Left lung (tissue), 10 donors: Measurements from ENCODE around the gene EIF2S3. TPM values are rescaled to one million over a fixed set of nuclear protein-coding genes. Genes with fewer than 3 reads are reported as not detected.
"Not testable (repeated sequence)": the region's sequence is repeated elsewhere in the genome, so short reads cannot be mapped to it uniquely, and the experiment has no call there.

ENCODE experiments used
- ATAC-seq: fragments of 200-7000 bp; cut with Tn5 transposase; one replicate; pipeline ENCODE4 v1.9.1; 2020; ENCODE audit warnings: moderate library complexity
- DNase-seq, 4 donors: peaks; one replicate each; pipeline ENCODE4 v3.0.0-alpha.2; 2013 to 2020
- H3K27ac ChIP-seq, 2 donors: fragments of 200-600 bp; sonication (generic) in 1 of 2; one replicate each; pipeline versions ENCODE4 v1.5.0 to v1.8.0; 2020 to 2021
- H3K27me3 ChIP-seq, 2 donors: fragments of 200-600 bp; sonication (generic) in 1 of 2; one replicate each; pipeline versions ENCODE4 v1.5.0 to v1.8.0; 2020 to 2021
- H3K36me3 ChIP-seq, 2 donors: fragments of 200-600 bp; sonication (generic) in 1 of 2; one replicate each; pipeline versions ENCODE4 v1.5.0 to v1.8.0; 2020 to 2021
- H3K4me1 ChIP-seq, 2 donors: fragments of 200-600 bp; one replicate each; pipeline ENCODE4 v1.8.0; 2021
- H3K4me3 ChIP-seq, 2 donors: fragments of 200-600 bp; sonication (generic) in 1 of 2; one replicate each; pipeline versions ENCODE4 v1.5.0 to v1.8.0; 2020 to 2021; ENCODE audit warnings: mild to moderate bottlenecking in 1 of 2
- H3K9me3 ChIP-seq, 2 donors: fragments of 200-600 bp; sonication (generic) in 1 of 2; one replicate each; pipeline versions ENCODE4 v1.5.0 to v1.8.0; 2020 to 2021
- intact Hi-C, 2 donors: fragments of 100-400 bp; cut with DNase I; formaldehyde crosslinking; loops; one replicate each; pipeline versions ENCODE4 v1.11.2 to v1.14.2; 2022
- polyA plus RNA-seq, 6 donors: library from polyadenylated mRNA; unstranded; fragments of 120-200 nt; gene quantifications; one replicate each; pipeline ENCODE4 v1.2.1, GENCODE V29; 2013; ENCODE audit not compliant: insufficient read length in 6 of 6
- total RNA-seq, 2 donors: library from RNA; stranded (reverse); fragmentation: NEBNext Ultra II Directional; extraction: Animal tissue kit (Norgen Biotek cat#: 25700); gene quantifications; one replicate each; pipeline ENCODE4 v1.2.1, GENCODE V29; 2021
- TF ChIP-seq, protein P1 (sequence below), 2 donors: fragments of 200-600 bp; sonication (generic) in 1 of 2; IDR thresholded peaks; one replicate each; pipeline versions ENCODE4 v1.5.0 to v1.8.0; 2021; ENCODE audit warnings: antibody characterized with exemption in 2 of 2
- donor health status: DM: no; HTN: yes; CAD: no.
- donor health status: DM: no; HTN: no; CAD: no.

Gene EIF2S3
- total and polyA plus RNA-seq, 8 donors: 140 to 259 (median 210) TPM

- DNase-seq (no peak), ATAC-seq (no peak)
- no peaks in the 10 kb centered on the region for H3K9me3 ChIP-seq
- no peak overlapping the region for H3K27ac ChIP-seq
- intact Hi-C loops: no loop called here
- H3K4me1 ChIP-seq: no peaks in the 10 kb centered on the region
- no peak overlapping the region for H3K4me3 ChIP-seq
- H3K27me3 ChIP-seq: peaks cover 0 to 11% of the 10 kb centered on the region in 2 donors
- H3K36me3 ChIP-seq: no peaks in the 10 kb centered on the region
- TF ChIP-seq, protein P1, sequence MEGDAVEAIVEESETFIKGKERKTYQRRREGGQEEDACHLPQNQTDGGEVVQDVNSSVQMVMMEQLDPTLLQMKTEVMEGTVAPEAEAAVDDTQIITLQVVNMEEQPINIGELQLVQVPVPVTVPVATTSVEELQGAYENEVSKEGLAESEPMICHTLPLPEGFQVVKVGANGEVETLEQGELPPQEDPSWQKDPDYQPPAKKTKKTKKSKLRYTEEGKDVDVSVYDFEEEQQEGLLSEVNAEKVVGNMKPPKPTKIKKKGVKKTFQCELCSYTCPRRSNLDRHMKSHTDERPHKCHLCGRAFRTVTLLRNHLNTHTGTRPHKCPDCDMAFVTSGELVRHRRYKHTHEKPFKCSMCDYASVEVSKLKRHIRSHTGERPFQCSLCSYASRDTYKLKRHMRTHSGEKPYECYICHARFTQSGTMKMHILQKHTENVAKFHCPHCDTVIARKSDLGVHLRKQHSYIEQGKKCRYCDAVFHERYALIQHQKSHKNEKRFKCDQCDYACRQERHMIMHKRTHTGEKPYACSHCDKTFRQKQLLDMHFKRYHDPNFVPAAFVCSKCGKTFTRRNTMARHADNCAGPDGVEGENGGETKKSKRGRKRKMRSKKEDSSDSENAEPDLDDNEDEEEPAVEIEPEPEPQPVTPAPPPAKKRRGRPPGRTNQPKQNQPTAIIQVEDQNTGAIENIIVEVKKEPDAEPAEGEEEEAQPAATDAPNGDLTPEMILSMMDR (IDR thresholded peaks at IDR 0.05): no peak
Measured at GRCh38 chrX:24037729-24038128, 17.0 kb upstream of the EIF2S3 start.

GRCh38 chrX:24046060-24046459, 8.7 kb upstream of the EIF2S3 start:
- H3K4me3 ChIP-seq, ATAC-seq, DNase-seq, H3K36me3 ChIP-seq, H3K4me1 ChIP-seq, H3K9me3 ChIP-seq, H3K27me3 ChIP-seq, intact Hi-C loops, H3K27ac ChIP-seq: not testable (repeated sequence)

DNA sequence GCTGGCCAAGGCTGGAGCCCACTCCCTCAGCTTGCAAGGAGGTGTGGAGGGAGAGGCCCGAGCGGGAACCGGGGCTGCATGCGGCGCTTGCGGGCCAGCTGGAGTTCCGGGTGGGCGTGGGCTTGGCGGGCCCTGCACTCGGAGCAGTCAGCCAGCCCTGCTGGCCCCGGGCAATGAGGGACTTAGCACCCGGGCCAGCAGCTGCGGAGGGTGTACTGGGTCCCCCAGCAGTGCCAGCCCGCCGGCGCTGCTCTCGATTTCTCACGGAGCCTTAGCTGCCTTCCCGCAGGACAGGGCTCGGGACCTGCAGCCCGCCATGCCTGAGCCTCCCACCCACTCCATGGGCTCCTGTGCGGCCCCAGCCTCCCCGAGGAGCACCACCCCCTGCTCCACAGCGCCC, 5.1 kb upstream of the EIF2S3 start:
- H3K9me3 ChIP-seq, H3K27ac ChIP-seq, intact Hi-C loops, DNase-seq, H3K4me3 ChIP-seq, ATAC-seq, H3K27me3 ChIP-seq, H3K4me1 ChIP-seq, H3K36me3 ChIP-seq: not testable (repeated sequence)

DNA sequence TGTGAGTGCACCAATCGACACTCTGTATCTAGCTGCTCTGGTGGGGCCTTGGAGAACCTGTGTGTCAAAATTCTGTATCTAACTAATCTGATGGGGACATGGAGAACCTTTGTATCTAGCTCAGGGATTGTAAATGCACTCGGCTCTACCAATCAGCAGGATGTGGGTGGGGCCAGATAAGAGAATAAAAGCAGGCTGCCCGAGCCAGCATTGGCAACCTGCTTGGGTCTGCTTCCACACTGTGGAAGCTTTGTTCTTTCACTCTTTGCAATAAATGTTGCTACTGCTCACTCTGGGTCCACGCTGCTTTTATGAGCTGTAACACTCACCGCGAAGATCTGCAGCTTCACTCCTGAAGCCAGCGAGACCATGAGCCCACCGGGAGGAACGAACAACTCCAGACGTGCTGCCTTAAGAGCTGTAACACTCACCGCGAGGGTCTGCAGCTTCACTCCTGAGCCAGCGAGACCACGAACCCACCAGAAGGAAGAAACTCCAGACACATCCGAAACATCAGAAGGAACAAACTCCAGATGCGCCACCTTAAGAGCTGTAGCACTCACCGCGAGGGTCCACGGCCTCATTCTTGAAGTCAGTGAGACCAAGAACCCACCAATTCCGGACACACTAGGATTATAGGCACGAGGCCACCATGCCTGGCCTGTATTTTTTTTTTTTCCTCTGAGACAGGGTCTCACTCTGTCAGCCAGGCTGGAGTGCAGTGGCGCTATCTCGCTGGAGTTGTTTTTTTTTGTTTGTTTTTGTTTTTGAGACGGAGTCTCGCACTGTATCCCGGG, 4.0 kb upstream of the EIF2S3 start:
- H3K36me3 ChIP-seq, H3K27me3 ChIP-seq, H3K4me1 ChIP-seq, H3K9me3 ChIP-seq, H3K4me3 ChIP-seq, intact Hi-C loops, ATAC-seq, H3K27ac ChIP-seq, DNase-seq: not testable (repeated sequence)

DNA sequence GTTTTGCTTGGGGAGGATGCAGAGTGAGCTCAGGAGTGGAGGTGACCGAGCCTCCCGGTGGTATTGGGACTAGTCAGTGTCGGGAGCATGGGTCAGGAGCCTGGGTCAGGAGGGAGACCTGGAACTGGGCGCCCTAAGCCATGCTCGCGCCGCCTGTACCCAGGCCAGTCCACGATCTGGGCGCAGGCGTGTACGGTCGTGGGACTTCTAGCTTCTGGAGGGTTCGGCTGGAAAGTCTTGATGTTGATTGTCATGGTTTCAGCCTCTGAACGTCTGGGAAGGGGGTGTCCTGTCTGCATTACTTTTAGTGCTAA, 244 bp downstream of the EIF2S3 start:
- no peak for DNase-seq
- Histone ChIP-seq H3K4me3 (no peak overlapping the region), H3K9me3 (no peaks in the 10 kb centered on the region), H3K27ac (peak overlapping the region; percentile 87 to 92), H3K27me3 (no peaks in the 10 kb centered on the region), H3K36me3 (peaks cover 0 to 30% of the 10 kb centered on the region in 2 donors), H3K4me1 (no peaks in the 10 kb centered on the region)
- TF ChIP-seq, protein P1 (IDR thresholded peaks at IDR 0.05): no peak
- intact Hi-C loops: no loop called here
- ATAC-seq: peak; percentile 18

GRCh38 chrX:24063488-24063887, 8.7 kb downstream of the EIF2S3 start:
- Histone ChIP-seq H3K9me3 (no peaks in the 10 kb centered on the region), H3K4me1 (no peaks in the 10 kb centered on the region), H3K27ac (no peak overlapping the region), H3K36me3 (peaks cover 6 to 96% of the 10 kb centered on the region in 2 donors), H3K4me3 (no peak overlapping the region), H3K27me3 (no peaks in the 10 kb centered on the region)
- TF ChIP-seq, protein P1 (IDR thresholded peaks at IDR 0.05): no peak
- no peak for DNase-seq
- ATAC-seq: no peak
- intact Hi-C loops: no loop called here

DNA sequence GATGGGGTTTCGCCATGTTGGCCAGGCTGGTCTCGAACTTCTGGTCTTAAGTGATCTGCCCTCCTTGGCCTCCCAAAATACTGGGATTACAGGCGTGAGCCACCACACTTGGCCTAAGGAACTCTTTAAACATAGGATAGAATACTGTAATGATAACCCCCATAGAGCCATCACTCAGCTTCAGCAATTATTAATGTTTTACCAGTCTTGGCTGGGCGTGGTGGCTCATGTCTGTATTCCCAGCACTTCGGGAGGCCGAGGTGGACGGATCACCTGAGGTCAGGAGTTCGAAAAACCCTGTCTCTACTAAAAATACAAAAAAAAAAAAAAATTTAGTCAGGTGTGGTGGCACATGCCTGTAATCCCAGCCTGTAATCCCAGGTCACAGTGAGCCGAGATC, 15.1 kb downstream of the EIF2S3 start:
- ATAC-seq (no peak), DNase-seq (no peak)
- Histone ChIP-seq H3K4me1 (no peaks in the 10 kb centered on the region), H3K4me3 (no peak overlapping the region), H3K36me3 (peaks cover 0 to 95% of the 10 kb centered on the region in 2 donors), H3K27me3 (no peaks in the 10 kb centered on the region), H3K27ac (no peak overlapping the region), H3K9me3 (no peaks in the 10 kb centered on the region)
- intact Hi-C loops: no loop called here
- TF ChIP-seq, protein P1 (IDR thresholded peaks at IDR 0.05): no peak
